Neural cell (in vitro differentiated cells): Measurements from ENCODE around the gene ODF2L. TPM values are rescaled to one million over a fixed set of nuclear protein-coding genes. Genes with fewer than 3 reads are reported as not detected.

Experiments used
- polyA plus RNA-seq: library from polyadenylated mRNA; depleted of rRNA; stranded (reverse); fragments of >200 nt; gene quantifications from 2 replicates; pipeline ENCODE4 v1.2.3, GENCODE V29; 2014
- small RNA-seq, 3 experiments: library from RNA; depleted of rRNA; stranded (forward); fragments of <200 nt; gene quantifications; one replicate each; pipeline ENCODE3, GENCODE V24; 2012

ODF2L gene
- polyA plus RNA-seq, 1 donor from 2014 or later = 138 TPM

Small RNA genes within 50 kb of the gene (small RNA-seq; reads per million reads assigned to genes)
- 0 reads per million in 3 experiments for gene MIR7856

Other genes starting within 250 kb of the ODF2L start
- gene COL24A1, start 239.6 kb downstream of the ODF2L start, polyA plus RNA-seq = 0.19 and 1.1 TPM in 2 replicates
- not detected in 2 replicates for gene CLCA2, start 27.8 kb upstream of the ODF2L start, polyA plus RNA-seq
- gene CLCA1, start 72.6 kb upstream of the ODF2L start, polyA plus RNA-seq = not detected in 2 replicates
- gene CLCA4, start 150.8 kb upstream of the ODF2L start, polyA plus RNA-seq = not detected in 2 replicates